Omental fat pad (tissue), 4 donors: ENCODE data around the gene NAP1L4. TPM values are rescaled to one million over a fixed set of nuclear protein-coding genes. Genes with fewer than 3 reads are reported as not detected.

Experiments
- ATAC-seq: fragments of 150-250 bp; one replicate; pipeline ENCODE4 v1.9.1; 2016; ENCODE audit warnings: mild to moderate bottlenecking, moderate library complexity; ENCODE audit not compliant: low FRiP score
- DNase-seq: peaks from one replicate; pipeline ENCODE4 v3.0.0-alpha.2; 2019; ENCODE audit warnings: low spot score
- CTCF ChIP-seq, 3 donors: fragments of 450-650 bp; IDR thresholded peaks; one replicate each; pipeline ENCODE4 v1.5.1; 2016 to 2017; ENCODE audit warnings: antibody characterized with exemption in 3 of 3, mild to moderate bottlenecking in 3 of 3, moderate library complexity in 2 of 3
- total RNA-seq, 4 donors: library from RNA; depleted of rRNA; stranded (reverse); fragments of >200 nt; gene quantifications; one replicate each; pipeline ENCODE4 v1.1.0, GENCODE V29; 2016

The NAP1L4 gene
- total RNA-seq, 4 donors from 2014 or later = 58.2 to 90.0 (median 82.2) TPM

- DNase-seq (no peak), ATAC-seq (peak; percentile 48)
- no peak for TF ChIP-seq CTCF (IDR thresholded peaks at IDR 0.05)
Measured at GRCh38 chr11:2904153-2905052, 87.7 kb downstream of the NAP1L4 start.

GRCh38 chr11:2903672-2904011, 88.5 kb downstream of the NAP1L4 start:
- ATAC-seq (no peak), DNase-seq (no peak)
- TF ChIP-seq CTCF (IDR thresholded peaks at IDR 0.05) = no peak

GRCh38 chr11:2902784-2903671, 89.1 kb downstream of the NAP1L4 start:
- no peak for TF ChIP-seq CTCF (IDR thresholded peaks at IDR 0.05)
- peak; percentile 20 for ATAC-seq

GRCh38 chr11:2901854-2902783, 90.0 kb downstream of the NAP1L4 start:
- peak; percentile 86 for ATAC-seq
- no peak for TF ChIP-seq CTCF (IDR thresholded peaks at IDR 0.05)

More at GRCh38 chr11:2902784-2903671, 89.1 kb downstream of the NAP1L4 start:
- DNase-seq = no peak

GRCh38 chr11:2901196-2901796, 90.8 kb downstream of the NAP1L4 start:
- ATAC-seq = no peak
- no peak for TF ChIP-seq CTCF (IDR thresholded peaks at IDR 0.05)
- DNase-seq = no peak

More at GRCh38 chr11:2901854-2902783, 90.0 kb downstream of the NAP1L4 start:
- DNase-seq = peak; percentile 85
